HG02642 (cell line): ENCODE data around the gene FAM107A.

Source experiments
- ATAC-seq: cut with Tn5 transposase; IDR thresholded peaks from one replicate; pipeline ENCODE4 v1.9.1; 2021; ENCODE audit warnings: mild to moderate bottlenecking; ENCODE audit not compliant: unreplicated experiment, poor library complexity

FAM107A gene

GRCh38 chr3:58569287-58570001, 7.7 kb downstream of the FAM107A start:
- no peak for ATAC-seq

- no peak for ATAC-seq
These were observed 8.5 kb downstream of the FAM107A start for GRCh38 chr3:58568572-58569286.

DNA sequence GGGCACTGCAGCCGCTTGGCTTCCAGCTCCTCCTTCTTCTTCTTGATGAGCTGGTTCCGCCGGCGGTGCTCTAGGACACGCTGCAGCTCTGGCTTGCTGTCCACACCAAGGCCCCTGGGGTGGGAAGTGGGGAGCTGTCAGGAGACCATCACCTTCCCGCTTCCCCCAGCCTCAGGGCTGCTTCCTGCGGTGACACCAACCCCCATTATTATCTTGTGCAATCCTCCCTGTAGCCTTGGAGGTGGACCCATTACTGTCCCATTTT, 10.0 kb downstream of the FAM107A start:
- no peak for ATAC-seq

DNA sequence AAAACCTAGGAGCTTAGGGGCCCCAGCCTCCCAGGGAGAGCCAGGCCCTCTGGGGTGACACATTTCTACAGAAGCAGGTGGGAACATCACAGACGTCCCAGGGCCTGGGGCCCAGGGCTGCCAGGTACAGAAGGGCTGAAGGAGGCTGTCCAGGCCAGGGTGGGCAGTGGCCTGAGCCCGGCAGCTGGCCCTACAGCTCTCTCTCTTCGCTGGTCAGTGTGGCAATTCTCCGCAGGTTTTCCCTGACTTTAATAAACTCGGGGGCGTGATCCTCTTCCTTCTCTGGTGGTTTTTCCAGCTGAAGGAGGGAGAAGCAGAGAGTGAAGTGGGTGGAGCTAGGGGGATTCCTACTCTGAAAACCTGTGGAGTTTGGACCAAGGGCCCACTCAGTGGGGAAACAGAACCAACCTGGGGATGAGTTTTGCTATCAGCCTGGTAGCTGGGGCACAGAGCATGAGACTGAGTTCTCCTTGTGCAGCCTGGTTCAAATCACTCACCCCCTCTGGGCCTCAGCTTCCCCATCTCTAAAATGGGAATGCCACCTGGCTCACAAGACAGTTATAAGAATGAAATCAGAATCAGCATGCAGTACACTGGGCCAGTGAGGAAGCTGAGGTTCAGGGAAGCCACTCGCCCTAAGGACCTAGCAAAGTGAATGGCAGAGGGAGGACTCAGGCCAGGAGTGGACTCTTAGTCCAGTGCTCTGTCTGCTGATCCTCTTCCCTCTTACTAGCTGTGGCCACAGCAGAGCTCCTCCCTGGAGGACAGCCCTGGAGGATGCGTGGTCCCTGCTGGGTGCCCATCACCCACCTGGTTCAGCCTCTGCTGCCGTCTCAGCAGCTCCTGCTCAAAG, 10.6 kb downstream of the FAM107A start:
- no peak for ATAC-seq

DNA sequence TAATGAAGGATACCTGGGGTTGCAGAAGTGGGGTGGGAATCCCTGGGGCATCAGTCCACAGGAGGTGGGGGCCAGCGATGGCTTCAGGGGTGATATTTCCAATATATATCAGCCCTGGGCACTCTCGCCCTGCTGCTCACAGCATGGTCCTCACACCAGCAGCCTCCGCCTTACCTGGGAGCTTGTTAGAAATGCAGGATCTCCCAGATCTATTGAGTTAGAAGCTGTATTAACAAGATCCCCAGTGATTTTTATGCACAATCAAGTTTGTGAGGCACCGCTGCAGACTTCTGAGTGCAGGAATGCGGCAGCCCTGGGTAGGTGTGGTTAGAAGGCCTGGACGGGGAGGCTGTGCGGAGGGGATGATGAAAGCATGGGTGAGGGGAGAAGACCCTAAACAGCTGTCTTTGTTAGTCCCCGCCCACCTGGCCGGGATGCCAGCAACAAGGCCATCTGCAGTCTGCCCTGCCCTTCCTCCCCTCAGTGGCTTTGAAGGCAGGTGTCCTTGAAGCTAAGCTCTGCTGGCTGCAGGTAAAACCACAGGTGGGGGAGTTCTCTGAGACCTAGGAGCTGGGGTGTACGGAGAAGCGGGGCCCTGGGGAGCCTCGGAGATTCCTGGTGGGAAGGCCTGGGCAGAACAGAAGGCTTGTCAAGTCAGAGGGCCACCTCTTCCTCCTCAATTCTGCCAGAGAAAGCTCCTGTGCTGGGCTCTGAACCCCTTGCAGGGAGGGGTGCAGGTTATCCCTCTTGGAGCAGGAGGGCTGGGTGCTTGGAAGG, 11.4 kb downstream of the FAM107A start:
- ATAC-seq = no peak

- ATAC-seq = no peak
These were observed 12.6 kb downstream of the FAM107A start for GRCh38 chr3:58564456-58565160.

DNA sequence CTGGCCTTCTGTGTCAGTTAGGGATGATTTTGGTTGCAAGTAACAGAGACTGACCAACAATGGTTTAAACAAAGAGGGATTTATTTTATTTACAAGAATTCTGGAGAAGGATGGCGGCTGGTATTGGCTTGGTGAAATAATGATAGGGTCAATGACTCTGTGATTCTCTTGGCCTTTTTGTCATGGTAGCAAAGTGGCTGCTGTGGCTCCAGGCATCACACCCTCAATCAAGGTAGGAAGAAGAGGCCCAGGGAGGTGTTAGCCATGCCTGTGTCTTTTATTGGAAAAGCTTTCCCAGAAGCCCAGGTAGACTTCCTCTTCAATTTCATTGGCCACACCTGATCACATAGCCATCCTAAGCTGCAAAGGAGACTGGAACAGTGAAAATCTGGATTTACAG, 13.1 kb downstream of the FAM107A start:
- no peak for ATAC-seq

GRCh38 chr3:58563386-58564035, 13.7 kb downstream of the FAM107A start:
- no peak for ATAC-seq

DNA sequence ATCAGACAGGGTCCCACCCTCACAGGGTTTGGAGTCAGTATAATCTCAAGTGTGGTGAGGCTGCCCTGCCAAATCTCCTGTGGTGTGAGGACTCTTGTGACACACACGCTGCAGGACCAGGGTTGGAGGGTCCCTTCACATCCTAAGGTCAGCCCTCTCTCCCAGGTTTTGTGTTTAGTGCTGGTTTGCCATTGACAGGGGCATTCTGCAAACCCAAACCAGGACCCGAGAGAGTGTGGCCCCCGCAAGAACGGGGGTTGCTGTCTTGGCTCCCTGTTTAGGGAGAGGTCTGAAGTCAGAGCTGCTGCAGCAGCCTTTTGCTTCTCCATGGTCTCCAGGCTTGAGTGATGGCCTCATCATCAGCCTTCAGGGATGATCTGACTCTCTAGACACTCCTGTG, 14.7 kb downstream of the FAM107A start:
- ATAC-seq = no peak

- no peak for ATAC-seq
These were observed 16.4 kb downstream of the FAM107A start for GRCh38 chr3:58560771-58561311.

GRCh38 chr3:58559586-58559985, 17.6 kb downstream of the FAM107A start:
- ATAC-seq = no peak

- ATAC-seq = no peak
These were observed 19.7 kb downstream of the FAM107A start for GRCh38 chr3:58557491-58557890.

- no peak for ATAC-seq
These were observed 20.4 kb downstream of the FAM107A start for GRCh38 chr3:58556761-58557221.

- ATAC-seq = no peak
These were observed 21.2 kb downstream of the FAM107A start for GRCh38 chr3:58556001-58556400.

DNA sequence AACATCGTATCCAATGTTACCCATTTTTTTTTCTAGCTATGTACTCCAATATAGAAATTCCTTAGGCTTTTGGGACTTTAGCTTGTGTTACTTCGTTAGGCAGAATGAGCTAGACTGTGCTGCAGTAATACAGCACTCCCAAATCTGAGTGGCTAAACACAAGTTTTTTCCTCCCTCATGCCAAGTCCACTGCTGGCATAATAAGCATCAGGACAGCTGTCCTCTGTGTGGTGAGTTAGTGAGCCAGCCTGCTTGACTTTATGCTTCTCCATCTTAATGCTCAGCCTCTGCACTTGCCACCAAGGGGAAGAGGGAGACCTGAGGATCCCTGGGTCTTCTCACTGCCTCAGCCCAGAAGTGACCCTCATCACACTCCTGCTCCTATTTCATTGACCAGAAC, 22.0 kb downstream of the FAM107A start:
- ATAC-seq = no peak

GRCh38 chr3:58553003-58553402, 24.2 kb downstream of the FAM107A start:
- ATAC-seq = no peak

DNA sequence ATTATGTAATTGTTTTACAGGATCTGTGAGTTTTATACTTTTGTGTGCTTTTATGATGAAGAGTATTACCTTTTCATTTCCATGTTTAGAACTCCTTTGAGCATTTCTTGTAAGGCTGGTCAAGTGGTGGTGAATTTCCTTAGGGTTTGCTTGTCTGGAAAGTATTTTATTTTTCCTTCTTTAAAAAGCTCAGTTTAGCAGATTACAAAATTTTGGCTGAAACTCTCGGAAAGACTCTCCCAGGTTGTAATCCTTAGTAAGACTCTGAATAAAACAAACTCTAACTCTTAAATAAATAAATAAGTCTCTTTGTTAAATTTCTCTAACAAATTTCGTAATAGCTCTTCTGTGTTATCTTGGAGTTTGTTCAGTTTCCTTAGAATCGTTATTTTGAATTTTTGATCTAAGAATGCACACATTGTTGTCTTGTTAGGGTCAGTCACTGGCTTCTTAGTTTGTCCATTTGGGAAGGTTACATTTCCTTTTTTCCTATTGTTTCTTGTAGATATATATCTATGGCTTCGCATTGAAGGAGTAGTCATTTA, 25.5 kb downstream of the FAM107A start:
- no peak for ATAC-seq

DNA sequence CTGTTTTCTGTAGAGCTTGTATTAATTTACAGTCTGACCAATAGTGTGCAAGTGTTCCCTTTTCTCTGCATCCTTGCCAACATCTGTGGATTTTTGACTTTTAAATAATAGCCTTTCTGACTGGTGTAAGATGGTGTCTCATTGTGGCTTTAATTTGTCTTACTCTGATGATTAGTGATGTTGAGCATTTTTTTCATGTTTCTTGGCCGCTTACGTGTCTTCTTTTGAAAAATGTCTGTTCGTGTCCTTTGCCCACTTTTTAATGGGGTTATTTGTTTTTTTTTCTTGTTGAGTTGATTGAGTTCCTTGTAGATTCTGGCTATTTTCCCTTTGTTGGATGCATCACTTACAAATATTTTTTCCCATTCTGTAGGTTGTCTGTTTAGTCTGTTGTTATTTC, 32.6 kb downstream of the FAM107A start:
- ATAC-seq = no peak
